OCI-LY3 (cell line): Measurements from ENCODE around the gene AP2A2.

Source experiments
- H2AFZ ChIP-seq: fragments of 200-600, 300-600 bp; shearing (Covaris generic); 2 replicates; pipeline ENCODE4 v1.6.0; 2014; ENCODE audit warnings: antibody characterized with exemption, low read depth, low read length
- H3K27ac ChIP-seq: fragments of 200-600, 300-600 bp; sonication (generic); 2 replicates; pipeline ENCODE4 v1.5.1; 2014; ENCODE audit warnings: mild to moderate bottlenecking, low read length, moderate library complexity, mixed read lengths
- H3K27me3 ChIP-seq: fragments of 200-600, 300-600 bp; sonication (generic); 2 replicates; pipeline ENCODE4 v1.6.1; 2014; ENCODE audit warnings: low read depth, low read length, mixed read lengths
- H3K36me3 ChIP-seq: fragments of 200-600, 300-600 bp; sonication (generic); replicated peaks from 2 replicates; pipeline ENCODE3; 2014; ENCODE audit warnings: low read depth, low read length, mixed read lengths
- H3K4me1 ChIP-seq: fragments of 300-600, 200-600 bp; sonication (generic); 2 replicates; pipeline ENCODE4 v1.6.1; 2014; ENCODE audit warnings: low read length, mixed read lengths
- H3K4me2 ChIP-seq: fragments of 200-600, 300-600 bp; sonication (generic); 2 replicates; pipeline ENCODE4 v1.6.1; 2014; ENCODE audit warnings: low read length, mixed read lengths
- H3K4me3 ChIP-seq: fragments of 300-600, 200-600 bp; sonication (generic); 2 replicates; pipeline ENCODE4 v1.5.1; 2014; ENCODE audit warnings: antibody characterized with exemption, mild to moderate bottlenecking, low read length, moderate library complexity
- H3K79me2 ChIP-seq: fragments of 300-600, 200-600 bp; shearing (Covaris generic); 2 replicates; pipeline ENCODE4 v1.6.1; 2014; ENCODE audit warnings: mild to moderate bottlenecking, low read length, mixed read lengths
- H3K9ac ChIP-seq: fragments of 300-600, 200-600 bp; shearing (Covaris generic); 2 replicates; pipeline ENCODE4 v1.6.0; 2014; ENCODE audit warnings: mild to moderate bottlenecking, low read length, moderate library complexity
- H3K9me3 ChIP-seq: fragments of 200-600, 300-600 bp; shearing (Covaris generic); 2 replicates; pipeline ENCODE4 v1.6.1; 2014; ENCODE audit warnings: low read length, mixed read lengths; ENCODE audit not compliant: insufficient read depth
- H4K20me1 ChIP-seq: fragments of 200-600, 300-600 bp; sonication (generic); 2 replicates; pipeline ENCODE4 v1.6.1; 2016; ENCODE audit warnings: low read length, mixed read lengths; ENCODE audit not compliant: insufficient read depth
- EZH2phosphoT487 ChIP-seq: fragments of 200-600 bp; shearing (Covaris generic); IDR thresholded peaks from 2 replicates; pipeline ENCODE4 v1.6.1; 2018; ENCODE audit warnings: antibody characterized with exemption, mixed run types, low read depth
- TF ChIP-seq, protein P1 (sequence below): fragments of 200-600, 300-600 bp; sonication (generic); IDR thresholded peaks from 2 replicates; pipeline ENCODE4 v1.5.1; 2014; ENCODE audit warnings: antibody characterized with exemption, low read length, low read depth

Gene AP2A2

DNA sequence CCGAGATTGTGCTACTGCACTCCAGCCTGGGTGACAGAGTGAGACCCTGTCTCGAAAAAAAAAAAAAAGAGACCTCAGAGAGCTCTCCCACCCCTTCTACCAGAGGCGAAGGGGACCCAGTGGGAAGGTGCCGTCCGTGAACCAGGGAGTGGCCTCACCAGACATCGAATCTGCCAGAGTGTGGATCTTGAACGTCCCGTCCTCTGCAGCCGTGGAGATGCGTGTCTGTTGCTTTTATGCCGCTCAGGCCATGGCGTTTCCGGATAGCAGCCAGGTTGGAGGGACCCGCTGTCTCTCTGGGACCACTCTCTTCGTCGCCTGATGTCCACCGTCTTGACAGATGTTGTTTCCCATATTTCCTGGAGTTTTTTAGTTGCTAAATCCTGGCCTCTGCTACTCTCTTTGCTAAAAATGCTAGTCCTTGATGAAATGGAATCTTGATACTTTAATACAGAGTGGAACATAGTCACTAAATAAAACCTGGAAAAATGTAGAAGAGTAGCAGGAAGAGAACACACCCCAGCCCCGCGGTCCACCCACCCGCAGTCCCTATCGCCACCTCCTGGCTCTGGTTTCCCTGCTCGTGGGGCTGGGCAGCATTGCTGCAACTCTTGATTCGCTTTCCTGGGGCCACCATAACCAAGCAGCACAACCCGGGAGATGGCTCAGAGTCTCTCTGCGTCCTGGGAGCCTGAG, 122.9 kb downstream of the AP2A2 start:
- peaks cover 4% of the 10 kb centered on the region; the same call in 1 of the 2 replicates for H3K9me3 ChIP-seq
- H3K79me2 ChIP-seq = no peaks in the 10 kb centered on the region
- TF ChIP-seq, protein P1, sequence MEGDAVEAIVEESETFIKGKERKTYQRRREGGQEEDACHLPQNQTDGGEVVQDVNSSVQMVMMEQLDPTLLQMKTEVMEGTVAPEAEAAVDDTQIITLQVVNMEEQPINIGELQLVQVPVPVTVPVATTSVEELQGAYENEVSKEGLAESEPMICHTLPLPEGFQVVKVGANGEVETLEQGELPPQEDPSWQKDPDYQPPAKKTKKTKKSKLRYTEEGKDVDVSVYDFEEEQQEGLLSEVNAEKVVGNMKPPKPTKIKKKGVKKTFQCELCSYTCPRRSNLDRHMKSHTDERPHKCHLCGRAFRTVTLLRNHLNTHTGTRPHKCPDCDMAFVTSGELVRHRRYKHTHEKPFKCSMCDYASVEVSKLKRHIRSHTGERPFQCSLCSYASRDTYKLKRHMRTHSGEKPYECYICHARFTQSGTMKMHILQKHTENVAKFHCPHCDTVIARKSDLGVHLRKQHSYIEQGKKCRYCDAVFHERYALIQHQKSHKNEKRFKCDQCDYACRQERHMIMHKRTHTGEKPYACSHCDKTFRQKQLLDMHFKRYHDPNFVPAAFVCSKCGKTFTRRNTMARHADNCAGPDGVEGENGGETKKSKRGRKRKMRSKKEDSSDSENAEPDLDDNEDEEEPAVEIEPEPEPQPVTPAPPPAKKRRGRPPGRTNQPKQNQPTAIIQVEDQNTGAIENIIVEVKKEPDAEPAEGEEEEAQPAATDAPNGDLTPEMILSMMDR = no peak
- no peak for TF ChIP-seq EZH2phosphoT487
- H3K9ac ChIP-seq = no peak overlapping the region
- H4K20me1 ChIP-seq = no peaks in the 10 kb centered on the region
- no peak overlapping the region for H3K4me2 ChIP-seq
- no peaks in the 10 kb centered on the region for H3K36me3 ChIP-seq
- H2AFZ ChIP-seq = no peak overlapping the region
- no peak overlapping the region for H3K27ac ChIP-seq
- H3K4me1 ChIP-seq = no peaks in the 10 kb centered on the region
- H3K4me3 ChIP-seq = no peak overlapping the region
- H3K27me3 ChIP-seq = no peaks in the 10 kb centered on the region

DNA sequence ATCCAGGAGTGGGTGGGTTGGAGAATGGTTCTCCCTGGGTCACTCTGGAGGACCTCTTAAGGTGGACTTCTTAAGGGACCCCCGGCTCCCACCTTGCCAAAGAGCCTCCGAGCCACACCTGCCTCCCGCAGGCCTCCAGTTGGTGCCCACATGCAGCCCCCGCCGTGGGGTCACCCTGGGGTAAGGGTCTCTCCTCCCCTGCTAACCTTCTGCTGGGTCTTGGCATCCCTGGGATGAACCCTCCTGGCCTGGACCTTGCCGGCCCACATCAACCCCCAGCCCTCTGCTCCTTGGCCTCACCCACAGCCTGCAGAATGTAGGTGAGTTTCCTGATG, 123.4 kb downstream of the AP2A2 start:
- no peak overlapping the region for H3K4me2 ChIP-seq
- no peak overlapping the region for H3K4me3 ChIP-seq
- no peak for TF ChIP-seq EZH2phosphoT487
- TF ChIP-seq, protein P1 = no peak
- H3K4me1 ChIP-seq = no peaks in the 10 kb centered on the region
- H4K20me1 ChIP-seq = no peaks in the 10 kb centered on the region
- H3K9ac ChIP-seq = no peak overlapping the region
- H3K9me3 ChIP-seq = peaks cover 4% of the 10 kb centered on the region; the same call in 1 of the 2 replicates
- H2AFZ ChIP-seq = no peak overlapping the region
- no peaks in the 10 kb centered on the region for H3K27me3 ChIP-seq
- H3K36me3 ChIP-seq = no peaks in the 10 kb centered on the region
- H3K27ac ChIP-seq = no peak overlapping the region
- no peaks in the 10 kb centered on the region for H3K79me2 ChIP-seq

DNA sequence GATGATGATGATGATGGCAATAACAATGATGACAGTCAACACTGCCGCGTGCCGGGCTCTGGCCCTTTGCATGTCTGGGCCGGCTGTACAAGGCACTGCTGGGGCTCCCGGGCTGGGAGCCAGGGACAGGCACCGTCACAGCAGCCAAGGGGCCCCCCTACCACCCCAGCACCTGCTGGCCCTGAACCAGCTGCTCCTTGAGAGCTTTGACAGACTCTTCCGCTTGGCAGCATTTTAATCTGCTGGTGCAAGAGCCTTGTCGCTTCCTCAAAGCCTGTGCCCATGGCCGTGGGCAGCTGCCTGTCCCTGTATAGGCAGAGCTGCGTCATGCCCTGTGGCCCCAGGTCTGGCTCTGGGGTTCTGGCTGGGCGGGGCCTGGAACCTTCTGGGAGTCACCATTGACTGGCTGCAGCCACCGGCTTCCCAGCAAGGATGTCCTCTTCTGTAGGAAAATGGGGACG, 123.8 kb downstream of the AP2A2 start:
- no peak for TF ChIP-seq EZH2phosphoT487
- TF ChIP-seq, protein P1 = no peak
- Histone ChIP-seq H3K79me2 (no peaks in the 10 kb centered on the region), H3K36me3 (no peaks in the 10 kb centered on the region), H3K4me3 (no peak overlapping the region), H3K27ac (no peak overlapping the region), H3K27me3 (no peaks in the 10 kb centered on the region), H3K9ac (no peak overlapping the region), H2AFZ (no peak overlapping the region), H3K4me1 (no peaks in the 10 kb centered on the region), H3K4me2 (no peak overlapping the region), H4K20me1 (no peaks in the 10 kb centered on the region), H3K9me3 (peaks cover 4% of the 10 kb centered on the region; the same call in 1 of the 2 replicates)

DNA sequence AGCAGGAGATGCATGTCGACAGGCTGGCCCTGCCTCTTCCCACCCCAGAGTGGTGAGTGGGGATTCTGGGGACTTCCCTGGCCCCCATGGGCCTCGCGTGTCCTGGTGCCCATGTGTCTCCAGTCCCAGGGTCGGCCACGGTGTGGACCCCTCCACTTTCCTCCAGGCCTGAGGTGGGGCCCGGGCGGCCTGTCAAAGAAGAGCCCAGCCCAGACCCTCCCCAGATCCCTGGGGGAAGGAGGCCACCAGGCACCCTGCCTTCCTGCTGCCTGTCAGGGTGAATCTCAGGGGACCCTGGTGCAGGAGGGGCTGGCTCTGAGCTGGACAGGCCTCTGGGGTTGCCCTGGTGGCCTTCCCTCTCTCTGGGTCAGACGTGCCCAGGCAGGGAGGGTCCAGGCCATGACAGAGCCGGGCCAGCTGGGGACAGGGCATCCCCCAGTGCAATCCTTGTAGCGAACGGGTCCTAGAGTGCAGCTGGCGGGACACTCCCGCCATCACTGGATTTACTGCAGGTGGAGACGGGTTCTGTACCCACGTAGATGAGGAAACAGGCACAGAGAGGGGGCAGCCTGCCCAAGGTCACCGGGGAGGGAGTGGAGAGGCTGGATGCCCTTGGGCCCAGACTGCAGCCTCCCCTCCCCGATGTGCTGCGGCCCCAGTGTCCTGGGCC, 124.4 kb downstream of the AP2A2 start:
- Histone ChIP-seq H3K27ac (no peak overlapping the region), H3K27me3 (no peaks in the 10 kb centered on the region), H3K9me3 (peaks cover 1% of the 10 kb centered on the region; the same call in 1 of the 2 replicates), H3K4me3 (no peak overlapping the region), H3K9ac (no peak overlapping the region), H2AFZ (no peak overlapping the region), H3K4me1 (no peaks in the 10 kb centered on the region), H4K20me1 (no peaks in the 10 kb centered on the region), H3K4me2 (no peak overlapping the region), H3K36me3 (no peaks in the 10 kb centered on the region), H3K79me2 (no peaks in the 10 kb centered on the region)
- TF ChIP-seq, protein P1 = no peak
- no peak for TF ChIP-seq EZH2phosphoT487
